SU-DHL-6 (cell line): ENCODE data around the gene TNFRSF19.

Experiments
- H2AFZ ChIP-seq: fragments of 200-600 bp; sonication (generic); 2 replicates; pipeline ENCODE4 v1.6.1; 2014; ENCODE audit warnings: low read depth, mild to moderate bottlenecking, moderate library complexity, mixed read lengths, antibody characterized with exemption, low read length; ENCODE audit not compliant: severe bottlenecking
- H3F3A ChIP-seq: fragments of 200-600 bp; shearing (Covaris generic); 2 replicates; pipeline ENCODE4 v1.6.0; 2016; ENCODE audit warnings: antibody characterized with exemption, mild to moderate bottlenecking; ENCODE audit not compliant: insufficient read depth
- H3K27ac ChIP-seq: fragments of 200-600 bp; sonication (generic); 2 replicates; pipeline ENCODE4 v1.5.1; 2016; ENCODE audit warnings: low read depth, mild to moderate bottlenecking, low read length, moderate library complexity, mixed read lengths
- H3K27me3 ChIP-seq: fragments of 200-600 bp; sonication (generic), shearing (Covaris generic); 2 replicates; pipeline ENCODE4 v1.6.0; 2014; ENCODE audit warnings: mild to moderate bottlenecking, low read length
- H3K36me3 ChIP-seq: fragments of 200-600 bp; sonication (generic); 2 replicates; pipeline ENCODE4 v1.6.1; 2014; ENCODE audit warnings: mild to moderate bottlenecking, low read length, mixed read lengths
- H3K4me2 ChIP-seq: fragments of 300-600, 200-600 bp; shearing (Covaris generic), sonication (generic); 2 replicates; pipeline ENCODE4 v1.6.0; 2014; ENCODE audit warnings: low read length, low read depth, mild to moderate bottlenecking; ENCODE audit not compliant: poor library complexity, severe bottlenecking
- H3K4me3 ChIP-seq: fragments of 200-600 bp; sonication (generic); 2 replicates; pipeline ENCODE4 v1.5.1; 2014; ENCODE audit warnings: antibody characterized with exemption, low read length, mild to moderate bottlenecking, mixed read lengths; ENCODE audit not compliant: insufficient read depth, poor library complexity, severe bottlenecking
- H3K79me2 ChIP-seq: fragments of 200-600 bp; sonication (generic); 2 replicates; pipeline ENCODE4 v1.6.1; 2014; ENCODE audit warnings: mild to moderate bottlenecking, low read length, moderate library complexity; ENCODE audit not compliant: insufficient read depth
- H3K9ac ChIP-seq: fragments of 200-600 bp; sonication (generic); 2 replicates; pipeline ENCODE4 v1.7.0; 2014; ENCODE audit warnings: mild to moderate bottlenecking, low read length
- H3K9me2 ChIP-seq: fragments of 200-600 bp; sonication (generic); replicated peaks from 2 replicates; pipeline ENCODE4 v1.6.1; 2014; ENCODE audit warnings: low read length; ENCODE audit not compliant: insufficient read depth
- H3K9me3 ChIP-seq: fragments of 200-600 bp; sonication (generic); 2 replicates; pipeline ENCODE4 v1.6.1; 2014; ENCODE audit warnings: low read length, mixed read lengths; ENCODE audit not compliant: insufficient read depth
- H4K20me1 ChIP-seq: fragments of 200-600 bp; sonication (generic); 2 replicates; pipeline ENCODE4 v1.6.1; 2014; ENCODE audit warnings: low read depth, mild to moderate bottlenecking, antibody characterized with exemption, low read length, moderate library complexity, mixed read lengths
- CTCF ChIP-seq: fragments of 200-600 bp; sonication (generic); IDR thresholded peaks from one replicate; pipeline ENCODE4 v1.5.1; 2017; ENCODE audit warnings: antibody characterized with exemption, mild to moderate bottlenecking, low read length, moderate library complexity; ENCODE audit not compliant: insufficient read depth, poor library complexity, severe bottlenecking
- EZH2phosphoT487 ChIP-seq: fragments of 200-600 bp; sonication (generic), shearing (Covaris generic); conservative IDR thresholded peaks from 2 replicates; pipeline ENCODE4 v1.6.1; 2018; ENCODE audit warnings: mild to moderate bottlenecking, antibody characterized with exemption, low read length, moderate library complexity, mixed read lengths

The TNFRSF19 gene

GRCh38 chr13:23692816-23693215 is 122.6 kb downstream of the TNFRSF19 start:
- H3K4me3 ChIP-seq, result no peak overlapping the region
- TF ChIP-seq CTCF, result no peak
- no peak for TF ChIP-seq EZH2phosphoT487
- no peaks in the 10 kb centered on the region for H3K36me3 ChIP-seq
- no peaks in the 10 kb centered on the region for H3K9me2 ChIP-seq
- no peaks in the 10 kb centered on the region for H4K20me1 ChIP-seq
- no peaks in the 10 kb centered on the region for H3K27me3 ChIP-seq
- no peak overlapping the region for H2AFZ ChIP-seq
- no peaks in the 10 kb centered on the region for H3F3A ChIP-seq
- H3K9ac ChIP-seq, result no peak overlapping the region
- H3K27ac ChIP-seq, result no peak overlapping the region
- no peaks in the 10 kb centered on the region for H3K9me3 ChIP-seq
- H3K4me2 ChIP-seq, result no peak overlapping the region
- no peaks in the 10 kb centered on the region for H3K79me2 ChIP-seq

GRCh38 chr13:23695196-23695595 is 125.0 kb downstream of the TNFRSF19 start:
- no peaks in the 10 kb centered on the region for H3K79me2 ChIP-seq
- no peaks in the 10 kb centered on the region for H4K20me1 ChIP-seq
- H3K9me3 ChIP-seq, result no peaks in the 10 kb centered on the region
- no peaks in the 10 kb centered on the region for H3F3A ChIP-seq
- H3K9me2 ChIP-seq, result no peaks in the 10 kb centered on the region
- H3K4me2 ChIP-seq, result no peak overlapping the region
- H3K36me3 ChIP-seq, result no peaks in the 10 kb centered on the region
- no peaks in the 10 kb centered on the region for H3K27me3 ChIP-seq
- no peak for TF ChIP-seq EZH2phosphoT487
- no peak for TF ChIP-seq CTCF
- no peak overlapping the region for H3K9ac ChIP-seq
- no peak overlapping the region for H3K4me3 ChIP-seq
- H2AFZ ChIP-seq, result no peak overlapping the region
- no peak overlapping the region for H3K27ac ChIP-seq

GRCh38 chr13:23695711-23696464 is 125.7 kb downstream of the TNFRSF19 start:
- Histone ChIP-seq H3K36me3 (no peaks in the 10 kb centered on the region), H3K4me3 (no peak overlapping the region), H3K9me3 (no peaks in the 10 kb centered on the region), H3K27ac (no peak overlapping the region), H3F3A (no peaks in the 10 kb centered on the region), H3K27me3 (no peaks in the 10 kb centered on the region), H2AFZ (no peak overlapping the region), H3K9ac (no peak overlapping the region), H3K4me2 (no peak overlapping the region), H4K20me1 (no peaks in the 10 kb centered on the region), H3K79me2 (no peaks in the 10 kb centered on the region), H3K9me2 (no peaks in the 10 kb centered on the region)
- no peak for TF ChIP-seq EZH2phosphoT487

GRCh38 chr13:23696610-23697009 is 126.4 kb downstream of the TNFRSF19 start:
- Histone ChIP-seq H3K27me3 (no peaks in the 10 kb centered on the region), H3K9me3 (no peaks in the 10 kb centered on the region), H4K20me1 (no peaks in the 10 kb centered on the region), H3K9ac (no peak overlapping the region), H3F3A (no peaks in the 10 kb centered on the region), H3K4me2 (no peak overlapping the region), H3K9me2 (no peaks in the 10 kb centered on the region), H3K36me3 (no peaks in the 10 kb centered on the region), H3K4me3 (no peak overlapping the region), H3K27ac (no peak overlapping the region), H3K79me2 (no peaks in the 10 kb centered on the region), H2AFZ (no peak overlapping the region)
- TF ChIP-seq CTCF, result no peak
- TF ChIP-seq EZH2phosphoT487, result no peak
